ENCODE measurements around the gene XYLT1. TPM values are rescaled to one million over a fixed set of nuclear protein-coding genes. Genes with fewer than 3 reads are reported as not detected.

The XYLT1 gene
- total RNA-seq, 2 donors from 2014 or later = 14.4 to 31.3 TPM

- H3K4me3 ChIP-seq = no peak overlapping the region
- no peak for DNase-seq (ENCODE audit: low spot score)
- no peak overlapping the region for H3K27ac ChIP-seq
- H3K4me1 ChIP-seq = no peaks in the 10 kb centered on the region
- no peak for TF ChIP-seq CTCF (IDR thresholded peaks at IDR 0.05)
- H3K36me3 ChIP-seq = no peaks in the 10 kb centered on the region
- no peaks in the 10 kb centered on the region for H3K27me3 ChIP-seq
- no peaks in the 10 kb centered on the region for H3K9me3 ChIP-seq
Measured at GRCh38 chr16:17453364-17454038, 17.3 kb downstream of the XYLT1 start.

GRCh38 chr16:17452922-17453321 is 17.8 kb downstream of the XYLT1 start:
- Histone ChIP-seq H3K4me3 (no peak overlapping the region), H3K27ac (no peak overlapping the region), H3K36me3 (no peaks in the 10 kb centered on the region), H3K27me3 (no peaks in the 10 kb centered on the region), H3K4me1 (peaks cover 0 to 5% of the 10 kb centered on the region in 2 donors), H3K9me3 (no peaks in the 10 kb centered on the region)
- no peak for TF ChIP-seq CTCF (IDR thresholded peaks at IDR 0.05)
- no peak for DNase-seq (ENCODE audit: low spot score)

GRCh38 chr16:17451843-17452242 is 18.9 kb downstream of the XYLT1 start:
- H3K4me3 ChIP-seq = no peak overlapping the region
- H3K4me1 ChIP-seq = peaks cover 0 to 13% of the 10 kb centered on the region in 2 donors
- TF ChIP-seq CTCF (IDR thresholded peaks at IDR 0.05) = no peak
- H3K27me3 ChIP-seq = no peaks in the 10 kb centered on the region
- DNase-seq (ENCODE audit: low spot score) = no peak
- H3K9me3 ChIP-seq = no peaks in the 10 kb centered on the region
- H3K36me3 ChIP-seq = no peaks in the 10 kb centered on the region
- H3K27ac ChIP-seq = no peak overlapping the region

GRCh38 chr16:17450291-17450690 is 20.5 kb downstream of the XYLT1 start:
- H3K27me3 ChIP-seq = no peaks in the 10 kb centered on the region
- TF ChIP-seq CTCF (IDR thresholded peaks at IDR 0.05) = no peak
- no peak for DNase-seq (ENCODE audit: low spot score)
- peaks cover 0 to 20% of the 10 kb centered on the region in 2 donors for H3K4me1 ChIP-seq
- no peaks in the 10 kb centered on the region for H3K36me3 ChIP-seq
- H3K4me3 ChIP-seq = no peak overlapping the region
- no peak overlapping the region for H3K27ac ChIP-seq
- H3K9me3 ChIP-seq = no peaks in the 10 kb centered on the region

GRCh38 chr16:17448640-17449638 is 21.8 kb downstream of the XYLT1 start:
- no peak for TF ChIP-seq CTCF (IDR thresholded peaks at IDR 0.05)
- Histone ChIP-seq H3K36me3 (no peaks in the 10 kb centered on the region), H3K27me3 (no peaks in the 10 kb centered on the region), H3K4me1 (peaks cover 0 to 20% of the 10 kb centered on the region in 2 donors), H3K9me3 (no peaks in the 10 kb centered on the region), H3K27ac (no peak overlapping the region), H3K4me3 (no peak overlapping the region)
- DNase-seq (ENCODE audit: low spot score) = no peak
